Superior temporal gyrus (tissue), 1 donor: ENCODE measurements around the gene BANF2.
A peak's percentile ranks its signal among the peaks of the same experiment; 100 is the strongest.

Source experiments
- DNase-seq: peaks from one replicate; pipeline ENCODE4 v3.0.0-alpha.2; 2016; ENCODE audit errors: extremely low spot score

The BANF2 gene

GRCh38 chr20:17664025-17664633 lies 35.6 kb upstream of the BANF2 start:
- DNase-seq, result no peak

GRCh38 chr20:17665756-17666155 lies 34.0 kb upstream of the BANF2 start:
- no peak for DNase-seq

- peak; percentile 58 for DNase-seq
These were observed 33.3 kb upstream of the BANF2 start for GRCh38 chr20:17666481-17666880.

- no peak for DNase-seq
These were observed 32.3 kb upstream of the BANF2 start for GRCh38 chr20:17667445-17667844.

- DNase-seq, result no peak
These were observed 31.3 kb upstream of the BANF2 start for GRCh38 chr20:17668432-17668831.

GRCh38 chr20:17669306-17669931 lies 30.3 kb upstream of the BANF2 start:
- no peak for DNase-seq

- DNase-seq, result no peak
These were observed 28.8 kb upstream of the BANF2 start for GRCh38 chr20:17671011-17671410.

- no peak for DNase-seq
These were observed 28.2 kb upstream of the BANF2 start for GRCh38 chr20:17671565-17671964.

GRCh38 chr20:17673084-17673483 lies 26.7 kb upstream of the BANF2 start:
- DNase-seq, result no peak

GRCh38 chr20:17674722-17675518 lies 24.8 kb upstream of the BANF2 start:
- DNase-seq, result no peak

- no peak for DNase-seq
These were observed 24.0 kb upstream of the BANF2 start for GRCh38 chr20:17675519-17676377.

GRCh38 chr20:17676378-17676759 lies 23.4 kb upstream of the BANF2 start:
- no peak for DNase-seq

GRCh38 chr20:17676942-17677341 lies 22.8 kb upstream of the BANF2 start:
- no peak for DNase-seq

GRCh38 chr20:17678295-17678694 lies 21.5 kb upstream of the BANF2 start:
- no peak for DNase-seq

GRCh38 chr20:17678886-17679285 lies 20.9 kb upstream of the BANF2 start:
- no peak for DNase-seq

- DNase-seq, result no peak
These were observed 19.6 kb upstream of the BANF2 start for GRCh38 chr20:17679941-17680835.

GRCh38 chr20:17680836-17681725 lies 18.7 kb upstream of the BANF2 start:
- peak; percentile 81 for DNase-seq

GRCh38 chr20:17681726-17682102 lies 18.1 kb upstream of the BANF2 start:
- DNase-seq, result no peak

- DNase-seq, result peak; percentile 97
These were observed 17.5 kb upstream of the BANF2 start, which contains the start of gene RRBP1 for GRCh38 chr20:17682103-17682888. RRBP1 (minus strand) TSS chr20:17682242; CDS start chr20:17660507, 21,735 bp downstream.
